Measurements from ENCODE around the gene SLC25A22.

DNA sequence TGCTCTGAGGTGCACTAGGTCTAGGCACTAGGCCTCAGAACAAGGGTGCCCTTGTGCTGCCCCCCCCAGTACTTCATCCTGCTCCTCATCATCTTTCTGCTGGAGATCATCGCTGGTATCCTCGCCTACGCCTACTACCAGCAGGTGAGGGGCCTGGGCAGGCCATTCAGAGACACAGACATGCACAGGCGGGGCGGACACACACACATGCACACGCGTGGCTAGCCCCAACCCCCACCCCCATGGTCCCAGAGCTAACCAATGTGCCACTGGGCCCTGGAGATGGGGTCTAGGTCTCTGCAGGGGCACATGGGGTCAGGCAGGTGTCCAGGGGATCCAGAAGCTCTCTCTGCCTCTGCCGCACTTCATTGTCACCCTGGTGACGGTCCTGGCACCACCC, 38.6 kb upstream of the SLC25A22 start:
- TF ChIP-seq POLR2A (IDR thresholded peaks at IDR 0.05) (no peak), CTCF (IDR thresholded peaks at IDR 0.05) (no peak)

Measured in body of pancreas (tissue), 4 donors.